Measurements from ENCODE around the gene CCDC142. TPM values are rescaled to one million over a fixed set of nuclear protein-coding genes. Genes with fewer than 3 reads are reported as not detected.
"Not testable (repeated sequence)": the region's sequence is repeated elsewhere in the genome, so short reads cannot be mapped to it uniquely, and the experiment has no call there.

CCDC142 gene
- total RNA-seq, 1 experiment from 2014 or later: 12.4 TPM

- Histone ChIP-seq H3K9me3 (replicated peaks) (no peaks in the 10 kb centered on the region), H3K4me1 (replicated peaks) (peaks cover 16% of the 10 kb centered on the region), H3K4me3 (peak overlapping the region; percentile 53), H3K27me3 (replicated peaks) (no peaks in the 10 kb centered on the region), H3K36me3 (peaks cover 37% of the 10 kb centered on the region), H3K27ac (no peak overlapping the region)
- no peak for DNase-seq (ENCODE audit: low read depth in 1 of 2, low spot score in 2 of 2)
These were observed 23.8 kb downstream of the CCDC142 start for GRCh38 chr2:74458938-74459363.

- Histone ChIP-seq H3K36me3 (peaks cover 37% of the 10 kb centered on the region), H3K4me1 (replicated peaks) (peaks cover 16% of the 10 kb centered on the region), H3K27me3 (replicated peaks) (no peaks in the 10 kb centered on the region), H3K27ac (peak within 1 kb of the TSS; percentile 2; the same call in 1 of the 2 replicates), H3K9me3 (replicated peaks) (no peaks in the 10 kb centered on the region), H3K4me3 (peak within 1 kb of the TSS; percentile 53)
- DNase-seq (ENCODE audit: low read depth in 1 of 2, low spot score in 2 of 2): peak; percentile 99 to 100
These were observed 24.5 kb downstream of the CCDC142 start, which contains the start of gene WBP1 for GRCh38 chr2:74458132-74458937. Gene WBP1 (plus strand): TSS chr2:74458438. CDS start chr2:74458603, 165 bp downstream.

GRCh38 chr2:74457549-74458131, 25.2 kb downstream of the CCDC142 start:
- H3K27me3 ChIP-seq (replicated peaks): no peaks in the 10 kb centered on the region
- peaks cover 30% of the 10 kb centered on the region for H3K36me3 ChIP-seq
- H3K27ac ChIP-seq: peak overlapping the region; percentile 2; the same call in 1 of the 2 replicates
- no peak for DNase-seq (ENCODE audit: low read depth in 1 of 2, low spot score in 2 of 2)
- H3K4me3 ChIP-seq: peak overlapping the region; percentile 53
- H3K9me3 ChIP-seq (replicated peaks): no peaks in the 10 kb centered on the region
- peaks cover 16% of the 10 kb centered on the region for H3K4me1 ChIP-seq (replicated peaks)

GRCh38 chr2:74457129-74457548, 25.7 kb downstream of the CCDC142 start:
- Histone ChIP-seq H3K27ac (no peak overlapping the region), H3K4me3 (peak overlapping the region; percentile 53), H3K9me3 (replicated peaks) (no peaks in the 10 kb centered on the region), H3K27me3 (replicated peaks) (no peaks in the 10 kb centered on the region), H3K36me3 (peaks cover 25% of the 10 kb centered on the region), H3K4me1 (replicated peaks) (peaks cover 16% of the 10 kb centered on the region)
- no peak for DNase-seq (ENCODE audit: low read depth in 1 of 2, low spot score in 2 of 2)

- Histone ChIP-seq H3K36me3 (peaks cover 10% of the 10 kb centered on the region), H3K27ac (no peak within 1 kb of the TSS), H3K4me1 (replicated peaks) (peaks cover 16% of the 10 kb centered on the region), H3K4me3 (peak within 1 kb of the TSS; percentile 47), H3K9me3 (replicated peaks) (no peaks in the 10 kb centered on the region), H3K27me3 (replicated peaks) (no peaks in the 10 kb centered on the region)
- DNase-seq (ENCODE audit: low read depth in 1 of 2, low spot score in 2 of 2): peak; percentile 95 to 96
These were observed 27.9 kb downstream of the CCDC142 start, which contains the start of gene INO80B for GRCh38 chr2:74454654-74455511. Gene INO80B (plus strand): TSS chr2:74455087. CDS start chr2:74455117, 30 bp downstream.

- H3K36me3 ChIP-seq: no peaks in the 10 kb centered on the region
- H3K27me3 ChIP-seq (replicated peaks): no peaks in the 10 kb centered on the region
- H3K27ac ChIP-seq: no peak overlapping the region
- DNase-seq (ENCODE audit: low read depth in 1 of 2, low spot score in 2 of 2): no peak
- no peaks in the 10 kb centered on the region for H3K9me3 ChIP-seq (replicated peaks)
- peaks cover 8% of the 10 kb centered on the region for H3K4me1 ChIP-seq (replicated peaks)
- H3K4me3 ChIP-seq: no peak overlapping the region
These were observed 32.1 kb downstream of the CCDC142 start for GRCh38 chr2:74450570-74451190.

- Histone ChIP-seq H3K36me3 (no peaks in the 10 kb centered on the region), H3K4me3 (no peak overlapping the region), H3K27me3 (replicated peaks) (no peaks in the 10 kb centered on the region), H3K9me3 (replicated peaks) (no peaks in the 10 kb centered on the region), H3K27ac (no peak overlapping the region), H3K4me1 (replicated peaks) (peaks cover 9% of the 10 kb centered on the region)
- no peak for DNase-seq (ENCODE audit: low read depth in 1 of 2, low spot score in 2 of 2)
These were observed 34.0 kb downstream of the CCDC142 start for GRCh38 chr2:74448771-74449170.

GRCh38 chr2:74447230-74447999, 35.4 kb downstream of the CCDC142 start:
- peaks cover 10% of the 10 kb centered on the region for H3K4me1 ChIP-seq (replicated peaks)
- H3K9me3 ChIP-seq (replicated peaks): no peaks in the 10 kb centered on the region
- DNase-seq (ENCODE audit: low read depth in 1 of 2, low spot score in 2 of 2): no peak
- H3K36me3 ChIP-seq: no peaks in the 10 kb centered on the region
- no peak overlapping the region for H3K4me3 ChIP-seq
- H3K27ac ChIP-seq: no peak overlapping the region
- H3K27me3 ChIP-seq (replicated peaks): no peaks in the 10 kb centered on the region

GRCh38 chr2:74444498-74445318, 38.1 kb downstream of the CCDC142 start:
- Histone ChIP-seq H3K4me1 (replicated peaks) (peaks cover 21% of the 10 kb centered on the region), H3K27ac (no peak overlapping the region), H3K9me3 (replicated peaks) (no peaks in the 10 kb centered on the region), H3K27me3 (replicated peaks) (no peaks in the 10 kb centered on the region), H3K4me3 (no peak overlapping the region), H3K36me3 (no peaks in the 10 kb centered on the region)
- DNase-seq (ENCODE audit: low read depth in 1 of 2, low spot score in 2 of 2): no peak

GRCh38 chr2:74442483-74443297, 40.1 kb downstream of the CCDC142 start:
- DNase-seq (ENCODE audit: low read depth in 1 of 2, low spot score in 2 of 2); H3K27me3 ChIP-seq (replicated peaks); H3K4me3 ChIP-seq; H3K36me3 ChIP-seq; H3K27ac ChIP-seq; H3K9me3 ChIP-seq (replicated peaks): not testable (repeated sequence)
- peaks cover 31% of the 10 kb centered on the region for H3K4me1 ChIP-seq (replicated peaks)

- Histone ChIP-seq H3K4me1 (replicated peaks) (peaks cover 35% of the 10 kb centered on the region), H3K4me3 (peak within 1 kb of the TSS; percentile 44), H3K27me3 (replicated peaks) (no peaks in the 10 kb centered on the region), H3K9me3 (replicated peaks) (no peaks in the 10 kb centered on the region), H3K36me3 (no peaks in the 10 kb centered on the region), H3K27ac (peak within 1 kb of the TSS; percentile 47)
- no peak for DNase-seq (ENCODE audit: low read depth in 1 of 2, low spot score in 2 of 2)
These were observed 40.9 kb downstream of the CCDC142 start, which contains the start of gene RTKN for GRCh38 chr2:74441690-74442482. Gene RTKN (minus strand): TSS chr2:74441937. CDS start chr2:74441816, 121 bp downstream.
